PC-9 (cell line): ENCODE measurements around the gene ARHGEF7. TPM values are rescaled to one million over a fixed set of nuclear protein-coding genes. Genes with fewer than 3 reads are reported as not detected.

Experiments used
- BruUV-seq: library from RNA; stranded (reverse); fragments of 400-500 nt; replicated peaks from 2 replicates; lab custom pipeline; 2021; lab: Mats Ljungman, UMichigan
- CTCF ChIA-PET: fragments of 300-600 bp; sonication (Branson Sonifier 250); formaldehyde crosslinking; loops from one replicate; lab custom pipeline; 2022; ENCODE audit warnings: antibody characterized with exemption; lab: Charles Lee
- POLR2A ChIA-PET: fragments of 300-600 bp; sonication (Branson Sonifier 250); formaldehyde crosslinking; loops from one replicate; lab custom pipeline; 2022; ENCODE audit warnings: antibody characterized with exemption; ENCODE audit not compliant: unreplicated experiment; lab: Charles Lee
- DNase-seq, 2 experiments: peaks; one replicate each; pipeline versions ENCODE4 v3.0.0 to v3.0.0-alpha.2; 2015 to 2022; ENCODE audit warnings: mixed read lengths in 1 of 2
- H2AFZ ChIP-seq: fragments of 200-600 bp; sonication (generic); 2 replicates; pipeline ENCODE4 v1.8.1; 2017; ENCODE audit warnings: antibody characterized with exemption
- H3F3A ChIP-seq: fragments of 200-600 bp; sonication (generic); 2 replicates; pipeline ENCODE4 v1.8.1; 2017; ENCODE audit warnings: antibody characterized with exemption, mild to moderate bottlenecking, low read depth; ENCODE audit not compliant: insufficient read depth
- H3K27ac ChIP-seq: fragments of 200-600 bp; sonication (generic); 2 replicates; pipeline ENCODE4 v1.6.1; 2016; ENCODE audit warnings: mixed run types
- H3K27me3 ChIP-seq: fragments of 200-600 bp; sonication (generic); 2 replicates; pipeline ENCODE4 v1.6.1; 2016; ENCODE audit warnings: low read depth, mixed run types; ENCODE audit not compliant: insufficient read depth
- H3K36me3 ChIP-seq: fragments of 200-600 bp; sonication (generic); 2 replicates; pipeline ENCODE4 v1.6.1; 2016; ENCODE audit warnings: low read depth, mixed run types
- H3K4me1 ChIP-seq: fragments of 200-600 bp; sonication (generic); replicated peaks from 2 replicates; pipeline ENCODE4 v1.6.1; 2016; ENCODE audit warnings: mixed run types; ENCODE audit not compliant: insufficient read depth
- H3K4me2 ChIP-seq: fragments of 200-600 bp; sonication (generic); 2 replicates; pipeline ENCODE4 v1.6.1; 2017; ENCODE audit warnings: mixed run types
- H3K4me3 ChIP-seq: fragments of 200-600 bp; sonication (generic); 2 replicates; pipeline ENCODE4 v1.6.1; 2016; ENCODE audit warnings: mixed run types
- H3K79me2 ChIP-seq: fragments of 200-600 bp; sonication (generic); 2 replicates; pipeline ENCODE4 v1.6.1; 2017; ENCODE audit warnings: low read depth, mixed run types
- H3K9me2 ChIP-seq: fragments of 200-600 bp; sonication (generic); 2 replicates; pipeline ENCODE4 v1.8.1; 2017; ENCODE audit warnings: mild to moderate bottlenecking; ENCODE audit not compliant: insufficient read depth
- H3K9me3 ChIP-seq: fragments of 200-600 bp; sonication (generic); 2 replicates; pipeline ENCODE4 v1.8.1; 2016; ENCODE audit warnings: low read depth; ENCODE audit not compliant: insufficient read depth
- H4K20me1 ChIP-seq: fragments of 200-600 bp; sonication (generic); 2 replicates; pipeline ENCODE4 v1.8.1; 2017; ENCODE audit not compliant: insufficient read depth
- EZH2 ChIP-seq: fragments of 200-600 bp; sonication (generic); IDR thresholded peaks from 2 replicates; pipeline ENCODE4 v1.8.0; 2017; ENCODE audit warnings: antibody characterized with exemption, low read depth
- intact Hi-C: fragments of 100-400 bp; cut with micrococcal nuclease; formaldehyde crosslinking; loops from one replicate; pipeline ENCODE4 v1.10.0; 2022; ENCODE audit not compliant: unreplicated experiment
- total RNA-seq: library from RNA; stranded (reverse); gene quantifications from 2 replicates; pipeline ENCODE4 v1.2.3, GENCODE V29; 2021
- TF ChIP-seq, protein P1 (sequence below): fragments of 200-600 bp; sonication (generic); conservative IDR thresholded peaks from 2 replicates; pipeline ENCODE4 v1.6.1; 2017; ENCODE audit warnings: mixed run types, antibody characterized with exemption, mild to moderate bottlenecking, moderate library complexity

The ARHGEF7 gene
- total RNA-seq, 1 experiment from 2014 or later: 37.0 TPM

DNA sequence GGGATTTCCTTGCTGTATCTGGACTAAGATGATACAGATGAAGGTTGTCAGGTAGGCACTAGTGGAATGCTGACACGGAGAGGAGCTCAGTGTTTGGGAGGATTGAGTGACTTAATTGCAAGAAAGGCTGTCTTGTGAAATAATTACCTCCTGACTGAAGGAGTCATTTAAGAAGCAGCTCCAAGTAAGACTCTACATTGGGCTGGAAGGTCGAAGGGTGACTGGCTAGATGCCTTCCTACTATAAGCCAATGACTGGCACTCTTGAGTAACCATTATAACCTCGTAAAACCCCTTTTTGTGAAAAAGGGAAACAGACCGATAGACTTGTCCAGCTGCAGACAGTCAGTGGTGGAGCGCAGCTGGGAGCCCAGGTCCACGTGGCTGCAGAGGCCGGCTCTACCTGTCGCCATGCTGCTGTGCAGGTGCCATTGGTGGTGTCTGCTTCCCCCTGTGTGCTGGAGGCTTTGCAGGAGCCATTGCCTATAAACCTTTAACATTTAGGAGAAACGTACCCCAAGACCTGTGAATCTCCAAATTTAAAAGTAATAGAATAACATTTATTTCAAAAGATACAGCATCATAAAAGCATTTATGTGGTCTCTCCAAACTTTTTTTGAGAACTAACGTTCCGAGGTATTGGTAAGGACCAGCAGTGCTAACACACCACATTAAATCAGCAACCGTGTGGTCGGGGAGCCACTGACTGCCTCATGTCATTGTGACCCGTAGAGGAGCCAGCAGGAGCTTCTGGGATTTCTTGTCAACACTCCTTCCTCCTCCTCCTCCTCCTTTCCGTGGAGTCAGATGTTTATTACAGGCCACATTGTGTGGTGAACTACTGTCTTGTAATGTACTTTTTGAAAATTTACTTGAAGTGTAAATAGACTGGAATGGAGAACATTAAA lies 124.9 kb downstream of the ARHGEF7 start:
- no peaks in the 10 kb centered on the region for H3K79me2 ChIP-seq
- no peaks in the 10 kb centered on the region for H3F3A ChIP-seq
- no peaks in the 10 kb centered on the region for H3K4me1 ChIP-seq
- no peaks in the 10 kb centered on the region for H3K9me3 ChIP-seq
- ChIA-PET CTCF (no interaction called here), POLR2A (no interaction called here)
- no peak overlapping the region for H3K4me2 ChIP-seq
- no peaks in the 10 kb centered on the region for H3K27me3 ChIP-seq
- no peak overlapping the region for H3K27ac ChIP-seq
- H2AFZ ChIP-seq: no peak overlapping the region
- no peaks in the 10 kb centered on the region; the same call in 1 of the 2 replicates for H3K36me3 ChIP-seq
- no peak for DNase-seq
- TF ChIP-seq, protein P1, sequence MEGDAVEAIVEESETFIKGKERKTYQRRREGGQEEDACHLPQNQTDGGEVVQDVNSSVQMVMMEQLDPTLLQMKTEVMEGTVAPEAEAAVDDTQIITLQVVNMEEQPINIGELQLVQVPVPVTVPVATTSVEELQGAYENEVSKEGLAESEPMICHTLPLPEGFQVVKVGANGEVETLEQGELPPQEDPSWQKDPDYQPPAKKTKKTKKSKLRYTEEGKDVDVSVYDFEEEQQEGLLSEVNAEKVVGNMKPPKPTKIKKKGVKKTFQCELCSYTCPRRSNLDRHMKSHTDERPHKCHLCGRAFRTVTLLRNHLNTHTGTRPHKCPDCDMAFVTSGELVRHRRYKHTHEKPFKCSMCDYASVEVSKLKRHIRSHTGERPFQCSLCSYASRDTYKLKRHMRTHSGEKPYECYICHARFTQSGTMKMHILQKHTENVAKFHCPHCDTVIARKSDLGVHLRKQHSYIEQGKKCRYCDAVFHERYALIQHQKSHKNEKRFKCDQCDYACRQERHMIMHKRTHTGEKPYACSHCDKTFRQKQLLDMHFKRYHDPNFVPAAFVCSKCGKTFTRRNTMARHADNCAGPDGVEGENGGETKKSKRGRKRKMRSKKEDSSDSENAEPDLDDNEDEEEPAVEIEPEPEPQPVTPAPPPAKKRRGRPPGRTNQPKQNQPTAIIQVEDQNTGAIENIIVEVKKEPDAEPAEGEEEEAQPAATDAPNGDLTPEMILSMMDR: no peak
- no peak for TF ChIP-seq EZH2
- intact Hi-C loops: no loop called here
- H3K9me2 ChIP-seq: no peaks in the 10 kb centered on the region
- no peak overlapping the region for H3K4me3 ChIP-seq
- H4K20me1 ChIP-seq: 0 out of 2 replicates have a peak, but pooled peaks cover 3% of the 10 kb centered on the region
- BruUV-seq: no TSS peak

DNA sequence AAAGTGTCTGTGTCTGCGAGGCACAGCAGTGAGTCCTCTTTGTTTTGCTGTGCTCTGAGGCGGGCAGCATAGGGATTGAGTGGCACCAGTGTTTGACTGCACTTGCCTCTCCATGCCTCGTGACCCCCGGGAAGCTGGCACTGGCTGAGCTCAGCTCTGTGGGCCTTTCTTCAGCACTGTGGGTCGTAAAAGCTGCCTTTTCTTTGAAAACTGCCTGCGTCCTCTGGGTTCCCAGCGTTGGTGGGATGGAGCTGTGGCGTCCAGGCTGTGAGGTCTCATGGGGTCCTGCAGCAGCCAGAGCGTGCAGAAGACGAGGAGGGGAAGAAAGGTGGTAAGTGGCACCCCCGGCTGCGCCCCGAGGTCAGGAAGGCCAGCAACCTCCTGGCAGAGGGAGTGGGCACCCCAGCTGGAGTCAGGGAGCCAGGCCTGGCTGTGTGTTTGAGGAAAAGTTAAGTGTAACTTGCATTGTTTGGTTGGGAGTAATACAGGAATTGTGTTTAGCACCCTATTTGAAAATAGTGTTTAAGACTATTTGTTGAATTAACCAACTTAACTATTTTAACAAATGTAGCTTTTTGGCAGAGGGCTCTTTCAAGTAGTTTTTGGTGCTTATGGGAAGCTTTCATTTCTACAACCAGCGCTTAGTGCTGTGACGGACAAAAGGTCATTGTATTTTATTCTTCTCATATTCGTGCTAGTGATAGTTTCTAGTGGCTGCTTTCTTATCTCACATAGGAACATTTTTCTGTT lies 126.1 kb downstream of the ARHGEF7 start:
- POLR2A ChIA-PET: no interaction called here
- H3K79me2 ChIP-seq: no peaks in the 10 kb centered on the region
- intact Hi-C loops: no loop called here
- no peak overlapping the region for H2AFZ ChIP-seq
- BruUV-seq: no TSS peak
- no peaks in the 10 kb centered on the region for H3K4me1 ChIP-seq
- no peak overlapping the region for H3K4me3 ChIP-seq
- peaks cover 5% of the 10 kb centered on the region; the same call in 1 of the 2 replicates for H3K36me3 ChIP-seq
- H3K27me3 ChIP-seq: no peaks in the 10 kb centered on the region
- CTCF ChIA-PET: no interaction called here
- no peaks in the 10 kb centered on the region for H3K9me3 ChIP-seq
- TF ChIP-seq, protein P1: no peak
- TF ChIP-seq EZH2: no peak
- 0 out of 2 replicates have a peak, but pooled peaks cover 4% of the 10 kb centered on the region for H4K20me1 ChIP-seq
- DNase-seq: no peak
- no peak overlapping the region for H3K27ac ChIP-seq
- no peaks in the 10 kb centered on the region for H3F3A ChIP-seq
- H3K9me2 ChIP-seq: no peaks in the 10 kb centered on the region
- H3K4me2 ChIP-seq: no peak overlapping the region

DNA sequence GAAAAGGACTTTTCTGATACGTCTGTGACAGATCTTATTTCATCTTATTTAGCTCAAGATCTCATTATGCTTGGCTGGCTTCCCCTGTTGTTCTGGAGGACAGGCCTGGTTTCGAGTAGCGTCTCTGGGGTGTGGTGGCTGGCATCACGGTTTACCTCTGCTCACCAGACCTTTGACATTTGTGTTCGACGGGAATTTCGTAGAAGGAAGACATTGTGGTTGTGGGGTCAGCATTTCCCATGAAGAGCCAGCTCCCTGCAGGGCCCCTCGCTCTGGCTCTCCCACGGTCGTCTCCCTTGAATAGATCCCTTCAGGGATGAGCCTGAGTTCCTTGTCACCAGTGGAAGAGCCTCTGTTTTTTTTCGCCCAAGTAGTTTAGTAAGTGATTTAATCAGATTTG lies 126.8 kb downstream of the ARHGEF7 start:
- no peaks in the 10 kb centered on the region for H3K79me2 ChIP-seq
- POLR2A ChIA-PET: no interaction called here

More for the DNA sequence above, 126.8 kb downstream of the ARHGEF7 start:
- intact Hi-C loops: no loop called here
- Histone ChIP-seq H4K20me1 (0 out of 2 replicates have a peak, but pooled peaks cover 9% of the 10 kb centered on the region), H3K4me1 (no peaks in the 10 kb centered on the region), H3K9me2 (no peaks in the 10 kb centered on the region), H3K4me2 (no peak overlapping the region), H3K27me3 (no peaks in the 10 kb centered on the region), H3K36me3 (peaks cover 5% of the 10 kb centered on the region; the same call in 1 of the 2 replicates), H3K27ac (no peak overlapping the region), H2AFZ (no peak overlapping the region), H3K9me3 (no peaks in the 10 kb centered on the region), H3K4me3 (no peak overlapping the region), H3F3A (no peaks in the 10 kb centered on the region)
- no TSS peak for BruUV-seq
- DNase-seq: no peak
- CTCF ChIA-PET: no interaction called here
- TF ChIP-seq, protein P1: no peak
- TF ChIP-seq EZH2: no peak
